GM19467 (cell line): ENCODE measurements around the gene GSG1L.
"Not testable (repeated sequence)": the region's sequence is repeated elsewhere in the genome, so short reads cannot be mapped to it uniquely, and the experiment has no call there.

Source experiments
- ATAC-seq: cut with Tn5 transposase; IDR thresholded peaks from one replicate; pipeline ENCODE4 v1.9.1; 2021; ENCODE audit warnings: mild to moderate bottlenecking, moderate library complexity; ENCODE audit not compliant: unreplicated experiment

GSG1L gene

GRCh38 chr16:27918755-27919154, 144.8 kb downstream of the GSG1L start:
- ATAC-seq = no peak

GRCh38 chr16:27917949-27918348, 145.6 kb downstream of the GSG1L start:
- ATAC-seq = no peak

DNA sequence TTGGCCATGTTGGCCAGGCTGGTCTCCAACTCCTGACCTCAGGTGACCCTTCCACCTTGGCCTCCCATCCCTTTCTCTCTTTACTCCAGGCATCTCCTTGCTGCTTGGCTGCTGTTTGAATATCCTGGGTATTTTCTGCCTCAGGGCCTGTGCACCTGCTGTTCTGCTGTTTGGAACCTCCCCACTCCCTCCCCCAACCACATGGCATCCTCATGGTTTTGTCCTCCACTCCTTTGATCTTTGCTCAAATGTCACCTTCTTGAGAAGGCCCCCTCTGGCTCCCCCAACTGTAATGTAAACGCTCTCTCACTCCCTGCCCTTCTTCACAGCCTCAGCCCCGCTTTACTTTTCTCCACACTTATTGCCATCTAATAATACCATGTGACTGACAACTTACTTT, 152.0 kb downstream of the GSG1L start:
- ATAC-seq = no peak

DNA sequence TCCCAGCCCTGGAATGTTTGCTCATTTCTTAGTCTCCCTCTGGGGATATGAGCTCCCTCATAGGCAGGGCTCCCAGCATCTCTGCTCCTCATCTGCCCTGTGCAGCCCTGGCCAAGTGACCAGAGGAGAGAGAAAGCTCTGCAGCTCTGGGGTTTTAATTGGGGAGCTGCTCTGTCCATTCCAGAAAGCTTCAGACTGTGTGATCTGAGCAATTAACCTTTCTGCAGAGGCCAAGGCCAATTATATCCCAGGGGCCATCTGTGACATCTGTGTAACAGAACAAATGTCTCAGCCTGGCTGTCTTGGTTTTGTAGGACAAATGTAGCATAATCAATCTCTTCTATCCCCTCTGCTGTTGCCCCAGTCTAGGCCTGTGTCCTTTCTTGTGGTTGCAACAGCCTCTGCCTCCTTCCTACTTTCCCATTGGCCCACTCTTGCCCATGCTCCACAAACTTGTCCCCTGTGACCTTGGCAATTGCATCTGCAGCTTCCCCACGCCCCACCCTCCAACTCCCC, 156.0 kb downstream of the GSG1L start:
- no peak for ATAC-seq

- no peak for ATAC-seq
Observed at GRCh38 chr16:27906883-27907282, 156.6 kb downstream of the GSG1L start.

DNA sequence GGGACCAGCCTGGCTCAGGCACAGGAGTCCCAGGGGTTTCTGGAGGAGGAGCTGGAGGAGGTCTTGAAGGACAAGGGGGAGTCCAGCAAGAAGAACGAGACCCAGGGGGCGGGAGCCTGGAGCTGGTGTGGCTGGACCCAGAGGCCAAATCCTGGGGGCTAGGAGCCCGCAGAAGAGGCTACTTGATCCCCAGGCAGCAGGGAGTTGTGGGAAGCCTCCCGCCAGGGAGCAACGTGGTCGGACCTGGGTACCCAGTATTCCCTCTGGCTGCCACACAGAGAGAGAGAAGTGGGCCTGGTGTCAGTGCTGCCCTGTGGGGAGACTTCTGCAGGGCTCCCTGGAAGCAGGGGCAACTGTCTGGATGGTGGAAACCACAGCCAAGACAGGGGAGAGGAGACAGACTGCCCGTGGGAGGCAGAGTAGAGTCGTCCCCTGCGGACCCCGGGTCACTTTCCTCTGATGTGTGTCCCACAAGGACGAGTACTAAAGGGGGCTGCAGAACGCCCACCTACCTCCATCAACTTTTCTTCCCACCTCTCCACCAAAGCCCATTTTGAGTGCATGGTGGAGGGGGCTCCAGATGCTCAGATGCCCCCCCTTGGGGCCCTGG, 160.4 kb downstream of the GSG1L start:
- no peak for ATAC-seq

DNA sequence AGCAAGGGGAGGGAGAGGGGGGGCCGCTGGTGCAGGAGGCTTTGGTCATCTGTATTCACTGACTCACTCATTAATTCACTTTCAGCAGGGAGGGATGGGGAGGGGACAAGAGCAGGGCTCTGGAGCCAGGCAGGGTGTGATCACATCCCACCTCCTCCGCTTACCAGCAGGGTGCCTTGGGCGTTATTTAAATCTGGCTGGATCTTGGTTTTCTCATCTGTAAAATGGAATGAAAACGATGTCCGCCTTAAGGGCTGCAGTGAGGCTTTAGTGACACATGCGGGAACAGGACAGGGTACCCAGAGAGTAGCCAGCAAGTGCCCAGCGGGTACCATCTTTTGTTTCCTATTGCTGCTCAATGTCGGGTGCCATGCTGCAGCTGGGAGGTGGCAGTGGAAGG, 161.0 kb downstream of the GSG1L start:
- ATAC-seq = no peak

DNA sequence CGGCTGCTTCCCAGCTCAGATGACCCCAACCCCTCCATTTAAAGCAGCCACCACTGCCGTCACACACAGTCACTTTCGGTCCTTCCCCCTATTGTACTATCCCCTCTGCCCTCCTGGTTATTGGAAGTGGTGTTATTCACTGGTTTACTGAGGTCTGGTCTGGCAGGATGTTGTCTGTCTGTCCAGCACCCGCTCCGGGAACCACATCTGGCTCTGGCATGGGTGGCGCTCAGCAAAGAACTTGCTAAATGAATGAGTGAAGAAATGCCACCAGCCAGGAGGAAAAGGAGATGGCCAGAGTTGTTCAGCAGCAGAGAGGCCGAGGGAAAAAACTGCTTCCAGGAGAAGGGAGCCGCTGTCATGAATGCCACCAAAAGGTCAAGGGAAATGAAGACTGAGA, 161.6 kb downstream of the GSG1L start:
- ATAC-seq = no peak

DNA sequence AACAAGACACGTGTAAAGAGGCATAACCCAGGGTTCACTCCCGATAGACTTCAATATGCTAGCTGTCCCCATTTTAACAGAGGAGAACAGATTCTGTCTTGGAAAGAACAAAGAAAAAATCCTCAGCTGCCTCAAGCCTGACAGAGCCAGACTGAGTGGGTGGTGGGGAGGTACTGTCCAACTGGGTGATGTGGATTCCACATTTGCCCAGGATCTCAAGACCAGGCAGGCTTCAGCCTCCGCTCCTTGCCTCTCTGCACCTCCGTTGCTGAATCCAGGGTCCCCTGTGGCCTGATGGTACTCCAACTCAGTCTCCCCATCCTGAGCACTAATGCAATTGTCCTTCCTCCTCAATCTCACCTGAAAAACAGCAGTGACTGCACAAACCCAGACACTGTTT, 163.8 kb downstream of the GSG1L start:
- no peak for ATAC-seq

DNA sequence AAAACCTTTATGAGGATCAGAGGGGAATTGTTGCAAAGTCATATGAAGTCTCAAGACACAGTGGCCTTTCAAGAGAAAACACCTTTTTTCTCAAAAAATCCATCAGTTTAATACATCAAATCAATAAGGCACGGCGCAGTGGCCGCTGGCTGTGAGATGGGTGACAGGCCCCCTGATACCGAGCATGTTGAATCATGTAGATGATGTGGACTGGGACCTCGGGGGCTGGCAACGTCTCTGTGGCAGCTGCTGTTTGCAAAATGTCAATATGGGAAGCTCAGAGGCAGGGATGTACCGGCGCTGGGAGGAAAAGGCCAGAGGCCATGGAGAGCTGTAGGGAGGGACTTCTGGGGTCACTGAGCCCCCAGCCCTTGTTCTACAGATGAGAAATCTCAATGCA, 169.1 kb downstream of the GSG1L start:
- no peak for ATAC-seq

DNA sequence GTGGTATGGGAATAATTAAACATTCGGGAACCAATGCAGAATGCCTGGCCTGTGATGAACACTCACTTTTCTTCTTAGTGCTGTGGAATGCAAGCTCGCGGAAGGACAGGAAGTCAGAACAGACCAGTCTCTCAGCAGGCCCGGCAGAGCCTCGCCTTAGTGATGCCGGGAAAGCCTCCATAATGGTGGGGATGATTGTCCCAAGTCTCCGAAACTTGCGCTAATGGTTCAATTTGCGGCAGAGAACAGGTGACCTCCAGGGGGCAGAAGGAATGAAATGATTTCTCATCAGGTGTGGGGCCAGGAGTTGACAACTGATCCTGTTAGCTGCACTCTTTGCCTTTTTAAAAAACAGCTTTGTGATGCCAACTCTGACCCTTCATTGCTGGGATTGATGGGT, 170.6 kb downstream of the GSG1L start:
- no peak for ATAC-seq

DNA sequence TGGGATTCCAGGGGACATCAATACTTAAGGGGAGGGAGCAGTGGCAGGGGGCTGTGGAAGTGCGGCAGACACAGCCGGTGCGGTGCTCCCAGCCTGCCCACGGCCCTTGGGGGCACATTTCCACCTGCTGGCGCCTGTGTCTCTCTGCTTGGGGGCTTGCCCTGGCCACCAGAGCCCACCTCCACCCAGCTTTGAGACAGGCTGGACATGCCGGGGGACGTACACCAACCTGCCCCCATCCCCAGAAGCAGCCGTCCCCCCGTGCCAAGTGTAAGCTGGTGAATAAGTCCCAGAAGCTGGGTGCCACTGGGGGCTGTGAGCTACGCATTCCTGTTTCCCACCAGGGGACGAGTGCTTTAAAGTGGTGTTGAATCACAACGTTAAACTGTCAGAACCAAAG, 172.6 kb downstream of the GSG1L start:
- no peak for ATAC-seq

GRCh38 chr16:27890006-27890405, 173.5 kb downstream of the GSG1L start:
- no peak for ATAC-seq

DNA sequence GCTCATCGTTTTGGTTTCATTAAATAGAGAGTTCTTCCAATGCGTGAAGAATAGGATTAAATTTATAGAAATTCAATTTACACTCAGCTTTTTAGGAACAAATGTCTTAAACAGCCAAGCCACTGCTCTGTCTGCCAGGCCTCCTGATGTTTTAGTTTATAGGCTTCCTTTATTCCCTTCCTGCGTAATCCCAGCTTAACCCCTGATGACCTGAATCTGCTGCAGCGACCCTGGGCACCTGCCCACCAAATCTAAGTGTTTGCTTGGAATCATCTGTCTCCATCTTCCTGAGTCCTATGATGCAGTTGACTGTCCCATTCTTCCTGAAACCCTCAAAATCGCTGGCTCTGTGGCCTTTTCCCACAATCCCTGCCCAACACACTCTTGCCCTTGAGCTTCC, 179.9 kb downstream of the GSG1L start:
- ATAC-seq = no peak

DNA sequence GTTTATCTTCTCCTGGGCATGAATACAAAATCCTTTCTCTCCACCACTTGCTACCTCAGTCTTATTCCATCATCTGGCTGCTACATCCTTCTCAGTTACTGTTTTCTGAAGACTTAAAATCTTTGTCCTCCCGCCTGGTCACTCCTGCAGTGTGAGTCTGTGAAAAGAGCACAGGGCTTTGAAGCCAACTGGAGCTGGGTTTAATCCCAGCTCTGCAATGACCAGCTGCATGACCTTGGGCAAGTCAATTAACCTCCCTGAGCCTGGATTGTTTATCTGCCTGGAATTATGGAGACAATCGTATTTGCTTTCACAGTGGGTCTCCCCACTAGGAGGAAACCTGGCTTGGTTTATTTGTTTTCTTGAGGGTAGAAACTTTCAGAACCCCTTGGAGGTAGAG, 183.2 kb downstream of the GSG1L start:
- no peak for ATAC-seq

GRCh38 chr16:27879601-27880247, 183.8 kb downstream of the GSG1L start:
- no peak for ATAC-seq

- ATAC-seq = not testable (repeated sequence)
Observed at GRCh38 chr16:27872627-27873026, 190.9 kb downstream of the GSG1L start.

DNA sequence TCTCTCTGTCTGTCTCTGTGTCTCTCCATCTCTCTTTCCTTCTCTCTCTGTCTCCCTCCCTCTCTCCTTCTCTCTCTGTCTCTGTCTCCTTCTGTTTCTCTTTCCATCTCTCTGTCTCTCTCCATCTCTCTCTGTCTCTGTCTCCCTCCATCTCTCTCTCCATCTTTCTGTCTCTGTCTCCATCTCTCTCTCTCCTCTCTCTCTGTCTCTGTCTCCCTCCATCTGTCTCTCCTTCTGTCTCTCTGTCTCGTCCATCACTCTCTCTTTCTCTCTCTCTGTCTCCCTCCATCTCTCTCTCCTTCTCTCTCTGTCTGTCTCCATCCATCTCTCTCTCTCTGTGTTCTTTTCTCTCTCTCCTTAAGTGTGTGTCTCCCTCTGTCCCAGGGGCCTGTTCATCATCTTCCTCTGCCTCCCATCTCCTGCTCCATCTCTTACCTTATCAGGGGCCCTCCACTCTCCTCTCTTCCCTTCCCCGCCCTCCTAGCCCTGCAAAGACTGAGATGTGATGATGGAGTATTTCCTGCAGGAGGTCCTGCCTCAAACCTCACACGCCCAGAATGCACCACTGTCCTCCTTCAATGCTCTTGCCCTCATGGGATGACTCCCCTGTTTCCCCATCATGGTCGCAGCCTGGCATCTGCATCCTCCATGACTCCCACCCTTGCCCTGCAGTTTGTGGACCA, 193.3 kb downstream of the GSG1L start:
- ATAC-seq = no peak

DNA sequence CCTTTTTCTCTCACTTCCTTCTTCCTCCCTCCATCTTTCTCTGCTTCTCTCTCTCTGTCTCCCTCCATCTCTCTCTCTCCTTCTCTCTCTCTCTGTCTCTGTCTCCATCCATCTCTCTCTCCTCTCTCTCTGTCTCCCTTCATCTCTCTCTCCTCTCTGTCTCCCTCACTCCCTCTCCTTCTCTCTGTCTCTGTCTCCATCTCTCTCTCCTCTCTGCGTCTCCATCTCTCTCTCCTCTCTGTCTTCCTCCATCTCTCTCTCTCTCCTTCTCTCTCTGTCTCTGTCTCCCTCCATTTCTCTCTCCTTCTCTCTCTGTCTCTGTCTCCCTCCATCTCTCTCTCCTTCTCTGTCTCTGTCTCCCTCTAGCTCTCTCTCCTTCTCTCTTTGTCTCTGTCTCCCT, 194.1 kb downstream of the GSG1L start:
- no peak for ATAC-seq

- ATAC-seq = no peak
Observed at GRCh38 chr16:27868180-27868579, 195.3 kb downstream of the GSG1L start.

DNA sequence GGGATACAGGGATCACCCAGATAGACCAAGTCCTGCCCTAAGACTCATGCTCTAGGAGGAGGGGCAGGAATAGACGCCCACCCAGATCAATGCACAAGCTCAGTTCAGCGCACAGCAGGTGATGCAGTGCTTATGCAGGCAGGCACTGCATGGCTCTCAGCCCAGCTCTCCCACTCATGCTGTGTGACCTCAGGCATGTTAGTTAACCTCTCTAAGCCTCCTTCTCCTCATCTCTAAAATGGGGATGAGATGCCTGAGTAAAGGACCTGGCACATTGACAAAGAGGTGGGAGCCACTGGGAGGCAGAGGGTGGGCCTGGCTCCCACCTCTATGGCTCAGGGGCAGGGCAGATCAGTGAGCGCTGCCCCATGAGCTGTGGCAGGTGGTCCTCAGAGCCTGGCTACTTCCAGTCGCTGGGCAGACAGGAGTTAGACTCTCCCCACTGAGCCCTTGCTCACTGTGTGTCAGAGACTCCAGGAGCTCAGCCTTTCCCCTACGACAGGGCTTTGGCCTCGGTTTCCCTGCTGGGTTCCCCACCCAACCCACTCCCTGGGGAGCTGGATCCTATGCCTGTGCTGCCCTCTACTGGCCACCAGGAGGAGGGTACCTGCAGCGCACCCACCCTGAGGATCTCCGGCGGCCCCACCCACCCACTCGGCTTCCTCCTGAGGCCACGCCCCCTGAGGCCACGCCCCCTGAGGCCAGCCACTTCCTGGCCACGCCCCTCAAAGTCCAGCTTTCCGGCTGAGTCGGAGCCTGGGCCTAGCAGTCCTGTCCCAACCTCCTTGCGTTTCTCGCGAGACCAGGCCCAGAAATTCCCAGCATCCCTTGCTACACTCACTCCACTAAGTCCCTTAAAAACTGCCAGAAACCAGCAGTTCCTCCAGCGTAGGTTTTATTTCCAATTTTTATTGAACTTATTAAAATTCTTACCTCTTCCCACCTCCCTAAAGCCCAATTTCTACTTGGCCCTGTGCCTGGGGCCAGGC, 196.1 kb downstream of the GSG1L start:
- no peak for ATAC-seq
